ENCODE results near the gene GPAM. TPM values are rescaled to one million over a fixed set of nuclear protein-coding genes. Genes with fewer than 3 reads are reported as not detected.
"Not testable (repeated sequence)": the region's sequence is repeated elsewhere in the genome, so short reads cannot be mapped to it uniquely, and the experiment has no call there.

GPAM gene
- total RNA-seq, 2 experiments from 2014 or later, result 7.5 to 13.0 TPM

DNA sequence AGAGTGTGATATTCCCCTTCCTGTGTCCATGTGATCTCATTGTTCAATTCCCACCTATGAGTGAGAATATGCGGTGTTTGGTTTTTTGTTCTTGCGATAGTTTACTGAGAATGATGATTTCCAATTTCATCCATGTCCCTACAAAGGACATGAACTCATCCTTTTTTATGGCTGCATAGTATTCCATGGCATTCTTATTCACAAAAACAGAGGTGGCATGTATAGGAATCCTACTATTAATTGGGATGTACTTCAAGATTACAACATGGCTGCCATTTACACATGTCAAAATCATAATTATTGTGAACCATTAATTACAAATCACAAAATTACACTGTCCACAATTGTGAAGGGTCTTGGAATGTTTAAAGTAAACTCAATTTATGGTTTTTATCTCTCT is 14.1 kb upstream of the GPAM start:
- H2AFZ ChIP-seq (ENCODE audit: low read length); BruUV-seq (replicated peaks); H3K79me2 ChIP-seq (ENCODE audit: insufficient read depth, low read depth, low read length); intact Hi-C loops (cut with micrococcal nuclease; ENCODE audit: unreplicated experiment); CTCF ChIA-PET (ENCODE audit: unreplicated experiment); H3K4me3 ChIP-seq (ENCODE audit: low read depth, low read length, poor library complexity, severe bottlenecking); H3K9me3 ChIP-seq (ENCODE audit: low read length); H3K27ac ChIP-seq (ENCODE audit: low read depth, low read length, poor library complexity, severe bottlenecking); H4K20me1 ChIP-seq (ENCODE audit: insufficient read depth, low read length); DNase-seq (ENCODE audit: low spot score); H3K9me2 ChIP-seq (ENCODE audit: insufficient read depth, low read length); H3K36me3 ChIP-seq (ENCODE audit: insufficient read depth, low read length); H3K4me2 ChIP-seq (ENCODE audit: low read length); H3K4me1 ChIP-seq (ENCODE audit: insufficient read depth, low read length, poor library complexity, severe bottlenecking): not testable (repeated sequence)
- POLR2A ChIA-PET, result interaction anchor here (0.5 kb wide), 1 partner anchor 503 kb away, joined by 3 read pairs; no protein-coding TSS in a partner anchor

DNA sequence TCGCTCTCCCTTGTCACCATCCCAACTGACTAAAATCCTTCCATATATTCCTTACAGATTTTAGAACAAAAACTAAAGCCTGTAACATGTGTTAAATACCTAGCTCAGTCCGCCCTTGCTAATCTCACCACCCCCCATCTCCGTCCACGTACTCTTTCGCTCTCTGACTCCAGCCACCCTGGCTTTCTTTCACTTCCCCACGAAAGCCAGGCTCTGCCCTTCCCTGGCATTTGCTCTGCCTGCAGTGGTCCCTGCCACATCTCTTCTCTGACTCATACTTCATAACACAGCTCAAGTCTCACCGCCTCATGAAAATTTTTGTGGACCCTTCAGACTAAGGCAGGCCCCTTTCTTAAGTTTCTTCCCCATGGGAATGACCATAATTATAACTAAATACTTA is 11.7 kb upstream of the GPAM start:
- CTCF ChIA-PET (ENCODE audit: unreplicated experiment), result no interaction called here
- Histone ChIP-seq H4K20me1 (ENCODE audit: insufficient read depth, low read length) (no peaks in the 10 kb centered on the region), H3K27ac (ENCODE audit: low read depth, low read length, poor library complexity, severe bottlenecking) (no peak overlapping the region), H3K4me3 (ENCODE audit: low read depth, low read length, poor library complexity, severe bottlenecking) (no peak overlapping the region), H3K4me1 (ENCODE audit: insufficient read depth, low read length, poor library complexity, severe bottlenecking) (no peaks in the 10 kb centered on the region), H3K4me2 (ENCODE audit: low read length) (no peak overlapping the region), H3K9me3 (ENCODE audit: low read length) (no peaks in the 10 kb centered on the region), H3K9me2 (ENCODE audit: insufficient read depth, low read length) (no peaks in the 10 kb centered on the region), H3K36me3 (ENCODE audit: insufficient read depth, low read length) (no peaks in the 10 kb centered on the region), H3K79me2 (ENCODE audit: insufficient read depth, low read depth, low read length) (no peaks in the 10 kb centered on the region), H2AFZ (ENCODE audit: low read length) (no peak overlapping the region)
- BruUV-seq (replicated peaks), result no TSS peak
- POLR2A ChIA-PET, result interaction anchor here (1.3 kb wide), 1 partner anchor 19 kb away, joined by 3 read pairs; no protein-coding TSS in a partner anchor
- DNase-seq (ENCODE audit: low spot score), result no peak
- TF ChIP-seq EZH2phosphoT487 (IDR thresholded peaks at IDR 0.05; ENCODE audit: borderline replicate concordance, low read depth, low read length), result no peak
- TF ChIP-seq, protein P1, sequence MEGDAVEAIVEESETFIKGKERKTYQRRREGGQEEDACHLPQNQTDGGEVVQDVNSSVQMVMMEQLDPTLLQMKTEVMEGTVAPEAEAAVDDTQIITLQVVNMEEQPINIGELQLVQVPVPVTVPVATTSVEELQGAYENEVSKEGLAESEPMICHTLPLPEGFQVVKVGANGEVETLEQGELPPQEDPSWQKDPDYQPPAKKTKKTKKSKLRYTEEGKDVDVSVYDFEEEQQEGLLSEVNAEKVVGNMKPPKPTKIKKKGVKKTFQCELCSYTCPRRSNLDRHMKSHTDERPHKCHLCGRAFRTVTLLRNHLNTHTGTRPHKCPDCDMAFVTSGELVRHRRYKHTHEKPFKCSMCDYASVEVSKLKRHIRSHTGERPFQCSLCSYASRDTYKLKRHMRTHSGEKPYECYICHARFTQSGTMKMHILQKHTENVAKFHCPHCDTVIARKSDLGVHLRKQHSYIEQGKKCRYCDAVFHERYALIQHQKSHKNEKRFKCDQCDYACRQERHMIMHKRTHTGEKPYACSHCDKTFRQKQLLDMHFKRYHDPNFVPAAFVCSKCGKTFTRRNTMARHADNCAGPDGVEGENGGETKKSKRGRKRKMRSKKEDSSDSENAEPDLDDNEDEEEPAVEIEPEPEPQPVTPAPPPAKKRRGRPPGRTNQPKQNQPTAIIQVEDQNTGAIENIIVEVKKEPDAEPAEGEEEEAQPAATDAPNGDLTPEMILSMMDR (conservative IDR thresholded peaks at IDR 0.05; ENCODE audit: low read length), result no peak
- intact Hi-C loops (cut with micrococcal nuclease; ENCODE audit: unreplicated experiment), result no loop called here

DNA sequence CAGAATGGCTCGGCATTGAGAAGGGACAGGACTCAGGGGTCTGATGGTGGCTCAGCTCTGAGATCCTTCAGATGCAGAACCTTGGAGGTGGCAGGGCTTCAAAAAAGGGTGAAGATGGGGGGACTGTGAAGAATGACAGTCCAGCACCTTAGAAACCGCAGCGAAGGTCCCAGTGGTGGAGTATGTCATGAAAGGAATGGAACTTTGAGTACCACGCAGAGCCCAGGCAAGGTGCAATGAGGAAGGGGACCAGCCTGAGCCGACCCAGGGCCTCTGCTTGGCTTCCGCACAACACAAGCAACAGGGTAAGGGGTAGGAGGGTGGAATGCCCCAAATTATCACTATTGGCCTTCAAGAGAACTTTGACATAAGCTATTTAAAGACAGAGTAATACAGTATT is 8.2 kb upstream of the GPAM start:
- Histone ChIP-seq H4K20me1 (ENCODE audit: insufficient read depth, low read length) (no peaks in the 10 kb centered on the region), H3K79me2 (ENCODE audit: insufficient read depth, low read depth, low read length) (no peaks in the 10 kb centered on the region), H3K9me3 (ENCODE audit: low read length) (0 out of 2 replicates have a peak, but pooled peaks cover 2% of the 10 kb centered on the region), H3K4me3 (ENCODE audit: low read depth, low read length, poor library complexity, severe bottlenecking) (no peak overlapping the region), H3K4me1 (ENCODE audit: insufficient read depth, low read length, poor library complexity, severe bottlenecking) (no peaks in the 10 kb centered on the region), H3K9me2 (ENCODE audit: insufficient read depth, low read length) (no peaks in the 10 kb centered on the region), H3K4me2 (ENCODE audit: low read length) (no peak overlapping the region), H3K36me3 (ENCODE audit: insufficient read depth, low read length) (no peaks in the 10 kb centered on the region), H3K27ac (ENCODE audit: low read depth, low read length, poor library complexity, severe bottlenecking) (no peak overlapping the region), H2AFZ (ENCODE audit: low read length) (no peak overlapping the region)
- POLR2A ChIA-PET, result no interaction called here
- no peak for DNase-seq (ENCODE audit: low spot score)
- intact Hi-C loops (cut with micrococcal nuclease; ENCODE audit: unreplicated experiment), result no loop called here
- CTCF ChIA-PET (ENCODE audit: unreplicated experiment), result no interaction called here
- no TSS peak for BruUV-seq (replicated peaks)
- no peak for TF ChIP-seq EZH2phosphoT487 (IDR thresholded peaks at IDR 0.05; ENCODE audit: borderline replicate concordance, low read depth, low read length)
- TF ChIP-seq, protein P1 (conservative IDR thresholded peaks at IDR 0.05; ENCODE audit: low read length), result no peak
